ENCODE data around the gene NPHS1.

NPHS1 gene

GRCh38 chr19:35848919-35849505 is 3.3 kb downstream of the NPHS1 start:
- no peak for TF ChIP-seq CTCF (IDR thresholded peaks at IDR 0.05; ENCODE audit: low read depth, low read length, missing control alignments)
- no peak overlapping the region for H3K27ac ChIP-seq
- H3K36me3 ChIP-seq (replicated peaks), result no peaks in the 10 kb centered on the region
- no peak for DNase-seq
- in situ Hi-C loops (cut with HindIII; ENCODE audit: low pct_ligation_motif_present, low sequenced_read_pairs), result no loop called here
- H3K4me3 ChIP-seq (ENCODE audit: low read depth, low read length), result no peak overlapping the region
- H3K27me3 ChIP-seq (replicated peaks), result peaks cover 41% of the 10 kb centered on the region

- Histone ChIP-seq H3K27me3 (replicated peaks) (peaks cover 44% of the 10 kb centered on the region), H3K27ac (no peak overlapping the region), H3K36me3 (replicated peaks) (no peaks in the 10 kb centered on the region), H3K4me3 (ENCODE audit: low read depth, low read length) (no peak overlapping the region)
- no peak for TF ChIP-seq CTCF (IDR thresholded peaks at IDR 0.05; ENCODE audit: low read depth, low read length, missing control alignments)
- in situ Hi-C loops (cut with HindIII; ENCODE audit: low pct_ligation_motif_present, low sequenced_read_pairs), result no loop called here
- DNase-seq, result no peak
Observed at GRCh38 chr19:35848486-35848885, 3.8 kb downstream of the NPHS1 start.

- DNase-seq, result no peak
- in situ Hi-C loops (cut with HindIII; ENCODE audit: low pct_ligation_motif_present, low sequenced_read_pairs), result no loop called here
- peaks cover 42% of the 10 kb centered on the region for H3K27me3 ChIP-seq (replicated peaks)
Observed at GRCh38 chr19:35847911-35848310, 4.4 kb downstream of the NPHS1 start.

GRCh38 chr19:35846038-35846668 is 6.2 kb downstream of the NPHS1 start:
- DNase-seq, result no peak
- in situ Hi-C loops (cut with HindIII; ENCODE audit: low pct_ligation_motif_present, low sequenced_read_pairs), result no loop called here
- H3K4me3 ChIP-seq (ENCODE audit: low read depth, low read length), result no peak overlapping the region

More at GRCh38 chr19:35847911-35848310, 4.4 kb downstream of the NPHS1 start:
- Histone ChIP-seq H3K36me3 (replicated peaks) (no peaks in the 10 kb centered on the region), H3K4me3 (ENCODE audit: low read depth, low read length) (no peak overlapping the region), H3K27ac (no peak overlapping the region)
- no peak for TF ChIP-seq CTCF (IDR thresholded peaks at IDR 0.05; ENCODE audit: low read depth, low read length, missing control alignments)

GRCh38 chr19:35845215-35846037 is 6.9 kb downstream of the NPHS1 start:
- in situ Hi-C loops (cut with HindIII; ENCODE audit: low pct_ligation_motif_present, low sequenced_read_pairs), result no loop called here
- peaks cover 27% of the 10 kb centered on the region for H3K27me3 ChIP-seq (replicated peaks)
- no peak overlapping the region for H3K27ac ChIP-seq
- TF ChIP-seq CTCF (IDR thresholded peaks at IDR 0.05; ENCODE audit: low read depth, low read length, missing control alignments), result no peak
- H3K36me3 ChIP-seq (replicated peaks), result no peaks in the 10 kb centered on the region
- H3K4me3 ChIP-seq (ENCODE audit: low read depth, low read length), result no peak overlapping the region
- DNase-seq, result no peak

More at GRCh38 chr19:35846038-35846668, 6.2 kb downstream of the NPHS1 start:
- Histone ChIP-seq H3K36me3 (replicated peaks) (no peaks in the 10 kb centered on the region), H3K27me3 (replicated peaks) (peaks cover 33% of the 10 kb centered on the region), H3K27ac (no peak overlapping the region)
- no peak for TF ChIP-seq CTCF (IDR thresholded peaks at IDR 0.05; ENCODE audit: low read depth, low read length, missing control alignments)
